Measurements from ENCODE around the gene TCOF1.

- TF ChIP-seq SUZ12 (IDR thresholded peaks at IDR 0.05; ENCODE audit: extremely low read depth, insufficient read depth, insufficient read length), result no peak
- no peak for TF ChIP-seq YY1 (IDR thresholded peaks at IDR 0.05; ENCODE audit: insufficient read depth, insufficient read length)
These were observed 65.3 kb downstream of the TCOF1 start for GRCh38 chr5:150422758-150423157.
